LHCN-M2 (cell line): ENCODE results near the gene HSF5. TPM values are rescaled to one million over a fixed set of nuclear protein-coding genes. Genes with fewer than 3 reads are reported as not detected.

Experiments used
- DNase-seq: peaks from one replicate; pipeline ENCODE4 v3.0.0-alpha.2; 2012; ENCODE audit warnings: low read depth
- polyA plus RNA-seq: library from polyadenylated mRNA; unstranded; fragments of >200 nt; gene quantifications from one replicate; pipeline ENCODE4 v1.2.1, GENCODE V29; 2012; ENCODE audit warnings: missing spikeins
- total RNA-seq: library from RNA; depleted of rRNA; stranded (reverse); fragments of >200 nt; gene quantifications from 2 replicates; pipeline ENCODE4 v1.2.3, GENCODE V29; 2014; rRNA removed

HSF5 gene, protein sequence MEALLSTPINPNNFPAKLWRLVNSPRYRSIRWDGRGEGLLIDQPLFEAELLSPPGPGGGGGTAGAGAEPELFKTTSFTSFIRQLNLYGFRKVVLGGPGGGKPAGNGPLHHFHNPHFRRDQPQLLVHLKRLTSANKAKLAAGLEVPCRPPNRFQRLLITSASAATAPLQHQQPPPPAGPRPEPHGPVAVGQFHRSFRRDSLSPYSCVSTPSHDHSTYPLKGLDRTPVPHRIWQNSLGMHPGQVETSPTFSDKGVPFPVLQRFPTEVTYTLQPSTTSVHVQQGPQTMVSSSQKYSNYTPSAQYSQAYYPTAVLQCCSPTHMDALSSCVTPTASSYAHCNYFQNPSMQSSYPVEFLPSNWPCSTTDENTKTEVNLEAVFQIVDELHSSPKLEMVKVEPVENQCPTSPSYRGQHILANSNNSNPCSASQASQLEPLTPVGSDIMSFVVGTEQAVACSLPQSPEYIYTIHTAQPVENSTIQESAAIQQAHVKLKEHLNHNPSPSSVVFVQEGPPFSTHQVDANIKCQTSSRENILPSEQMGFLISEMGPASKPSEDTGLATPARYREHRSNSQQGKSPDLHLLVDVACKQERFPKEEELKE
- not detected in 2 replicates for total RNA-seq
- not detected for polyA plus RNA-seq

DNA sequence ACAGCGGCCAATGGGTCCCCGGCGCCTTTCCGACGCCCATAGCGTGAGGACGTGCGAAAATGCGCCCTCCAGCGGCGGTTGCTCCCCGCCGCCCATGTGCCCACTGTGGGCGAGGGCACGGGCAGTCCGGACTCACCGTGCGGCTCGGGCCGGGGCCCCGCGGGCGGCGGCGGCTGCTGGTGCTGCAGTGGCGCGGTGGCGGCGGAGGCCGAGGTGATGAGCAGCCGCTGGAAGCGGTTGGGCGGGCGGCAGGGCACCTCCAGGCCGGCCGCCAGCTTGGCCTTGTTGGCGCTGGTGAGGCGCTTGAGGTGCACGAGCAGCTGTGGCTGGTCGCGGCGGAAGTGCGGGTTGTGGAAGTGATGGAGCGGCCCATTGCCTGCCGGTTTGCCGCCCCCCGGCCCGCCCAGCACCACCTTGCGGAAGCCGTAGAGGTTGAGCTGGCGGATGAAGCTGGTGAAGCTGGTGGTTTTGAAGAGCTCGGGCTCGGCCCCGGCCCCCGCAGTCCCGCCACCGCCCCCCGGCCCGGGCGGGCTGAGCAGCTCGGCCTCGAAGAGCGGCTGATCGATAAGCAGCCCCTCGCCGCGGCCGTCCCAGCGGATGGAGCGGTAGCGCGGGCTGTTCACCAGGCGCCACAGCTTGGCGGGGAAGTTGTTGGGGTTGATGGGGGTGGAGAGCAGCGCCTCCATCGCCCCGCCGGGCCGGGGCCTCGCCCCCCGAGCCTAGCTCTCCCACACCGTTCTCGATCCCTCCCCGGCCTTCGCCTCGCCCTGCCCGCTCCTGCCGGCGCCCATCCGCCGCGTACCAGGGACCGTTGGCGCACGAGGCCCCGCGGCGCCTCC, at the start of gene HSF5:
Gene HSF5 (minus strand): TSS at position 820 of the 839 bp plus-strand sequence. CDS start 134 bp downstream, at position 686.
- no peak for DNase-seq

DNA sequence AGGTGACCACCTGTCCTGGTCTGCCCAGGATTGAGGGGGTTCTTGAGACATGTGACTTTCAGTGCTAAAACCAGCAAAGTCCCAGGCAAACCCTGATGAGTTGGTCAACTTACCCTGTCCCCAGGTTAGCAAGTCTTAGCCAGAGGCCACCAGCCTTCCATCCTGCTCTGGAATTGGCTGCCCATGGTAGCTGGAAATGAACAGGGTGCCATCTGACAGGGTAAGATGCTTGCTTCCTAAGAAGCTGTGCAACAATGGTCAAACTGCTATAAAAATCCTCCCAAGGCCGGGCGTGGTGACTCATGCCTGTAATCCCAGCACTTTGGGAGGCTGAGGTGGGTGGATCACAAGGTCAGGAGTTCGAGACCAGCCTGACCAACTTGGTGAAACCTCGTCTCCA, 49.1 kb upstream of the HSF5 start:
- no peak for DNase-seq

DNA sequence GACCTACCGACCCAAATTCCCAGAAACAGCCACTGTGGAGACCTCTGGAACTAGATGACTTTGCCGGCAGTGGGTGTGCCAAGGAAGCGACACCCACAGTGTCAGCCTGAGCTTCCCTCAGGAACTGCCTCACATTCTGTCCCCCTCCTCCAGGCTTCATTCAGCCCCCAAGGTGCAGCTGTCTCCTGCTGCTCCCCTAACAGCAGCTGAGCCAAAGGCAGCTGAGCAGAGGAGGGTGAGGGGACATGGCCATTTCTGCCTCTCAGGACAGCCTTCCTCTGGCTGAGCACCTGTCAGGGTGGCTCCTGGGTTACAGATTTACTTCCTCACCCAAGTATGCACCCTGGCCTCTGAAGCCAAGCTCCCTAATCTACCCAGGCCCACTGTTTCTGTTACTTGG, 48.3 kb upstream of the HSF5 start:
- peak; percentile 30 for DNase-seq

DNA sequence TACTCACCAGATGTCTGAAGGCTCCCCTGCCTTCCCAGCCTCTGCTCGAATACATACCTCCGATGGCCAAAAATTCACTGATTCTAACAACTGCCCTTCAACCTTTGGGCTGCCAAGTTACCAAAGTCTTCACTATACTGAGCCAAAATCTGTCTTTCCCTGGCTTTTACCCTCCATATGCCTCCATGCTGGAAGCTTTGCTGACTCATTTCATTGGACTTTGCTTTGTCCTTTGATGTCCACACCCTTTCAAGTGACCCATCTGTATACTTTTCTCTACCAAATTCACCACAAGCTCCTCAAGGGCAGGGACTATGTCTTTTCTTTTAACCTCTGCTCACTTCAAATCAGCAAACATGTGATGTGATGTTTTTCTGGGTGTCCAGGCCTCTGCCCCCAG, 47.2 kb upstream of the HSF5 start:
- DNase-seq, result peak; percentile 65

DNA sequence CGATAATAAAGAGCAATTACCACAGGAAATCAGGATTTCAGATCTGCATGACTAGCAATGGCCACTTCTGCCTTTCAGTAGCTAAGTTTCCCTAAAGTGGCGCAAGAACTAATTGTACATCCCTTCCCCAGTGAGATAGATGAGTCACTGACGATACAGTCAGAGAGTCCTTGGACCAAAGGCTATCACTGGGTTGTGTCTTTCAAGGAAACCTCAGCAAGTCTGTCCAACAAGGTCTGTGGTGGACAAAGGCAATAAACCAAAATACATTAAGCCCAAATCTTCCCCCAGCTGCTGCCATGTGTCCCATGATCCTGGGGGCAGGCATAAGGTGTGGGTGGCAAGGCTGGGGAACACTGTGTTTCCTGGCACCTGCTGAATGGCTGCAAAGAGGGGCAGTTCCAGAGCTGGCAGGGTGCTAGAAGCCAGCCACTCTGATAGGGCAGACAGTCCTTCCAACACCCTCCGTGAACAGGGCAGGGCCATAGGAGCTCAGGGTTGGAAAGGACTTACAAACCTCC, 46.8 kb upstream of the HSF5 start:
- DNase-seq, result peak; percentile 87

DNA sequence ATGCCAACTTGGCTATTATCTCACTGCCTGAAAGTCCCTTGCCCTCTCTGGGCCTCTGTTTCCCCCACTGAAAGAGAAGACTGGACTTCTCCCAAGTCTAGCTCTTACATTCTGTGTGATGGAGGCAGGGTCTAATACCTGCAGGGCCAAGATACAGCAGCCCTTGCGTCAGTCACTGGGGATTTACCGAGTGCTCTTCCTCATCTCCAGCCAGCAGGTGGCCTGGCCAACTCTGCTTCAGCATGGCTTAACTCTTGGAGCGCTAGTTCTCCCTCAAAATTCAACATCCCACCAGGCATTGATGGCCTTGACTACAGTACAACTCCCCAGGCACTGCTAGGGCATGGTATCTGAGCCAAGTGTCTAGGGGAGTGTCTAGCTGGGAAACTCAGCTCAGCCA, 46.1 kb upstream of the HSF5 start:
- DNase-seq, result no peak

DNA sequence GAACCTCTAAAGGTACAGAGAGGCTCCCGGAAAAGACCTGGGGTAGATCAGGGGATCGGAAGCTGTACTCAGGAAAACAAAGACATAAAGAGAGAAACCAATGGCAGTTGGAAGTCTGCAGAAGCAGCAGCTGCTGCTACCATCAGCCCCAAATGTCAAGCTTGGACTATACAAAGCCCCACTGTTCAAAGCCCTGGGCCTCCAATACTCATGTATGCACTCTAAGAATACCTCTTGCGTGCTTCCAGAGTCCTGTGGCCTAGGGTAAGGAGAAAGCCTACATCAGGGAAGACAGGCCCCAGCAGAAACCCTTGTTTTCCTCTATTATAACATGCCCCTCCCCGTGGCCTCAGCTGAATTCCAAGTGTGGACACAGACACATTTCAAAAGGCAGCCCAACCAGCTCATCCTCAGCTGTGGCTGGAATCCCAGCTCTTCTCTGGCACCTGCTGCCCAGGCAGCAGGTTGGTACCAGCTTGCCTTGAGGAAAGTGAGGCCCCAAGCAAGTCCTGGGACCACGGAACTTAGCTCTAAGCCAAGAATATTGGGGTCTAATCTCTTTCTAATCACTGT, 45.5 kb upstream of the HSF5 start:
- DNase-seq, result no peak

DNA sequence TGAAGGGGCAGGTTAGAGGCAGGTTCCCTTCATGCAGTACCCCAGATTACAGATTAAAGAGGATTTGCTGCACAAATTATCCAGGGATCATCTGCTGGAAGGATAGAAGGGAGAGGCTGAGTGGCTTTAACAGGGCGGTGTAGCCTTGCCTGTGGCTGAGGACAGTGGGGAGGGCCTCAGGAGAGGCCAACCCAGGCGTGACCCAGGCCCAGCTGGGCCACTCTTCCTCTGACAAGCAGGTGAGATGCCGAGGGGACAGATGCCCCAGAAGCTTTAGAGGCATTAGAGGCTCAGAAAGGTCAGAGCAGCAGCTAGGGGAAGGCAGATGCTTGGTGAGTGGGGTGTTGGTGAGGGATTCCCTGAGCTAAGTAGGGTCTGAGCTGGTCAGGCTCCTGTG, 44.3 kb upstream of the HSF5 start:
- no peak for DNase-seq

DNA sequence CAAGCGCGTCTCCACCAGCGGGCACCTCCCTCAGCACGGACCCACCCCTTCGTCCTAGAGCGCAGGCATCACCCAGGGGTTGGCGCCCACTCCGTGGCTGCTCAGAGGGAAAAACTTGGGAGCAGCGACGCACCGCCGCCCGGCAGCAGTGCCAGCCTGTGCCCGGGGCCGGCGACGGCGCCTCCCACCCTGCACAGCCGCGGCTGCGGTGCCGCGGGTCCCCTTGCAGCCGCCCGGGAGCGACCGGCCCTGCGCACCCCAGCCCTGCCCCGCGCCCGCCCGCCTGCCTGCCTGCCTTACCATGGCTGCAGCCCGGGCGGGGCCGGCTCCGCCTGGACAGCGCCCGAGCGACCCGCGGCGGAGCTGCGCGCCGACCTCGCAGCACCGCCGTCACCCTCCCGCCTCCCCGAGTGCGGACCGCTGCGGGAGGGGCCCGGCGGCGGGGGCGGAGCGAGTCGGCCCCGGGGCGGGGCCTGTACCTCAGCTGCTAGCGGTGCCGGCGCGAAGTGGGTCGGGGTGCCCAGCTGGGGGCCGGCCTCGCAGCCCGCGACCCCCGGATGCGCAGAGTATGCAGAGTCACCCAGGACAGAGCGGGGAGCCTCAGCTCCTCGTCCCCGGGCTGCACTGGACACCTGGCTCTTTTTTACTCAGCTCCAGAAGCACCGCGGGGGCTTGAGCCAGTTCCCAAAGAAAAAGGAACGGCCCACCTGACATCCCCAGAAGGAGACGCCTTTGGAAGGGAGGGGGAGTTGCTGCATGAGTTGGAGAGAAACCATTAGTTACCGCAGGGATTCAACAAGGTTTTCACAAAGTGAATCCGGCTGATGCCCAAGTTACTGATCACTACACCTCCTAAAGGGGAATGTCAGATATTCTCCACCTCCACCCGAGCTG, 43.7 kb upstream of the HSF5 start:
- no peak for DNase-seq

DNA sequence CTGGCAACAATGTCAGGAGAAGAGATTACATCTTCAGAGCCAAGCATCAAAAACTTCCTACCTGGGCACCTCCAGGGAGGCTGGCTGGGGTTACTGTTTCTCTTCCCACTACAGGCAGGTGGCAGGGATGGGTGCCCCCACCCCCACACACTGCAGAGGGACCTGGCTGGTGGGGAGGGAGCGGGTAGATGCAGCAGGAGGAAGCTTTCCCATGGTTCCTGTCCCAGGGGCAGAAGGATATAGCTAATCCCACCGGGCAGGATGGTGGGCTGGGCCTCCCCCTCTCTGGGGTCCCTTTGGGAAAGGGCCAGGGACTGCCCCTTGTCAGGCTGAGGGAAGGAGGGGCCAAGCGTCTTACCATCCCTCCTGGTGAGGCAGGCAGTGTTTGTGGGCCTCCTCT, 42.9 kb upstream of the HSF5 start:
- DNase-seq, result no peak

DNA sequence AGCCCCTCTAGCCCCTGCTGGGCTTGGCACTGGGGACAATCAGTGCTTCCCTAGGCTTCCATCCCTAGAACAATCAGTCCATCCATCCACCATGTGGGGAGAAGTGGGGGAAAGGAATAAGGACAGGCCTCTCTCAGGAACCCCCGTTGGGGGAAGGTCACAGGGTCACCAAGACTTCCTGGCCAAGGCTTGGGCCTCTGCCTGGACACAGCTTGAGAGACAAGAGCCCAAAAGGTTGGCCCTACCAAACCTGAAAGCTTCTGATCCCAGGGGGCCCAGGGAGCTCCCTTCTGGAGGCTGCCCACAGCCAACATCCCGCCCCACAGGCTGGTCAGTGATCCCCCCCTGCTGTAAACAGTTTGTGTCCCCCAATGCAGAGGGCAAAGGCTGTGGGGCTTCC, 42.4 kb upstream of the HSF5 start:
- DNase-seq, result no peak

DNA sequence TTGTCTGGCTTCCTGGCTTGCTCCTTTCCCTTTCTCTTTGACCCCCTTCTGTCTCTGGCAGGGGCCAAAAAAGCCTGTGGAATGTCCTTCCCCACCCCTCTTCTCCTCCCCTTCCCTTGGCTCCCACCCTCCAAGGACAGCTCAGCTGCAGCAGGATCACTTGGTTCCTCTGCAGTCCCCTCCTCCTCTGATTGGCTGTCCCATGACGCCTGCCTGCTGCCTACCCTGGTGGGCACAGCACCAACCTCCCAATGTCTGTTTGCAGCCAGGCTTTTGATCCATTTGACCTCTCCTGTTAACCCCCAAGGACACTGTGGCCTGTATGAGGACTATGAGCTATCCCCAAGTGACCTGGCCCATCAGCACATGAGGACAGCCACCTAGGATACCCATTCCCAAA, 41.1 kb upstream of the HSF5 start:
- no peak for DNase-seq

DNA sequence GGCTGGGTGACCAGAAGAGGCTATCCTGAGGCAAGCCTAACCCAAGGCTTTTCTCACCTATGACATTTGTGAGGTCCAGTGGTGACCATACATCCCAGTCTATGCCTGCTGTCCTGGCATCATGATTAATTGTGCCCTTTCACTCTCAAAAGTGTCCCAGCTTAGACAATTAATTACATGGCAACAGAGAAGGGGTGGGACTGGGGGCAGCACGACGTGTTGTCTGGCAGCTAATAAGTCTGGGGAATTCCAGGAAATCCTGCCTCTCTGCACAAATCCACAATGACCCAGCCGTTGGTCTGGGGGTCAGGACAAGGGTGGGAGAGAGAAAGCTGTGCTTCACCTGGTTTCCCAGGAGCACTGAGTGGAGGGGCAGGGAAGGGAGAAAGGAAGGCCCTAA, 40.2 kb upstream of the HSF5 start:
- DNase-seq, result no peak

DNA sequence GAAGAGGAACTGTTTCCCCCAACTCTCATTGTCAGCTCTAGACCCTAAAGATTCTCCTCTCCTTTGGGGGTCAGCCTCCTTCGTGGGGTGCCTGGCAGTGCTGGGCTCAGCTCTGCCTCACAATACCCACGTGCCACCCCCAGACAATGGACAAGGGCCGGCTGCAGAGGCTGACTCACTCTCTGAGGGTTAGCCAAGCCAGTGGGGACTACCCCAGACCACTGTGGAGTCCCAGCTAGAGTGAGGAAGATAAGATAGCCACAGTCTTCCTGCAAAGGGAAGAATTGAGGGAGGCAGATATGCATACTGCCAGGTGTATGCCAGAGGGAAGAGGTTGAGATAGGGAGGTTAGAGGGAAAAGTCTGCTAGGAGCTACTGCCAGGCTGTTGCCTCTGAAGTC, 39.7 kb upstream of the HSF5 start:
- no peak for DNase-seq

DNA sequence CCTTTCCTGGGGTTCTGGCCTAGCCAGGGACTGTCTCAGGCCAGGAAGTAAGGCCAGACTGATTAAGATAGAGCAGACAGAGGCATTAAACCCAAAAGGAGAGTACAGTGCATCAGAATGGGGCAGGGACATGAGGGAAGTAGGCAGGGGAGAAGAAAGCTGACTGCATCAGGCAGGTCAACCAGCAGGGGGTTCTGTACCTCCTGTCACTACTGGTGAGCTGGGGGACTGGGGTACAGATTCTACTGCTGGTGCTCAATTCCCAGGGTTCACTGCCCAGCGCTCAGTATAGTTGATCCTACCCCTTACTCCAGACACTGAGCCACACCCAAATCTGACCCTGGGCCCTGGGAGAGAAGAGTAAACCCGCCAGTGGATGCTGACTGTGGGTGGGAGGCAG, 39.1 kb upstream of the HSF5 start:
- DNase-seq, result no peak

DNA sequence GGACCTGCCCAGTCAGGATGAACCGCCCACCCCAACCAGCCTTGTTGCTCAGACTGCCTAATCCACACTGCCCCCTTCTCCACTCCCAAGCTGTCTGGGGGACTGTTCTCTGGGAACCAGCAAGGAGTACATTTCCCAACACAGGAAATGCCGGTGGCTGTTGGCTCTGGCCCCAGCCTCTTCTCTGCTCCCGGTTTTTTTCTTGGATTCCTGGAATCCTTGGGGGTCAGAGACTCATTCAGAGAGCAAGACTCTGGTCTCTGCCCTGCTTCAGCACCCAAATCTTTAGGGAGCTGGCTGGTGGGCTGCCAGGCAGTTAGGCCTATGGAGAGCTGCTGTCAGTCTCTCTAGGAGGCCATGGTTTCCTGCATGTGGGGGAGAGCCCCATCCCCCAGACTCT, 37.0 kb upstream of the HSF5 start:
- DNase-seq, result peak; percentile 61

DNA sequence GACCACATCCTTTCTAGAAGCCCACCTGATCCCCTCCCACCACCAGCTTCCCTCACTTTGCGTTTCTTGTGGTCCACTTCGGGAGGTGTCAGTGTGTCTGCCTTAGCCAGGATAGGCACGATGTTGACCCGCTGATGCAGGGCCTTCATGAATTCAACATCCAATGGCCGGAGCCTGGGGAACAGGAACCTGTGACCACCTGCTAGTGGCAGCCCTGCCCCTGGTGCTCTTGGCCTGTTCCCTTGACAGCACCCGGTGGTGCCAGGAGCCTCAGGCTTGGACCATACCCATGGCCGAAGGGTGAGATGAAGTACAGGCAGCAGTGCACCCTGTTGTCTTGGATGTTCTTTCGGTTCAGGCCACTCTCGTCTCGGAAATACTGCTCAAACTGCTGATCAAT, 33.5 kb upstream of the HSF5 start:
- no peak for DNase-seq

DNA sequence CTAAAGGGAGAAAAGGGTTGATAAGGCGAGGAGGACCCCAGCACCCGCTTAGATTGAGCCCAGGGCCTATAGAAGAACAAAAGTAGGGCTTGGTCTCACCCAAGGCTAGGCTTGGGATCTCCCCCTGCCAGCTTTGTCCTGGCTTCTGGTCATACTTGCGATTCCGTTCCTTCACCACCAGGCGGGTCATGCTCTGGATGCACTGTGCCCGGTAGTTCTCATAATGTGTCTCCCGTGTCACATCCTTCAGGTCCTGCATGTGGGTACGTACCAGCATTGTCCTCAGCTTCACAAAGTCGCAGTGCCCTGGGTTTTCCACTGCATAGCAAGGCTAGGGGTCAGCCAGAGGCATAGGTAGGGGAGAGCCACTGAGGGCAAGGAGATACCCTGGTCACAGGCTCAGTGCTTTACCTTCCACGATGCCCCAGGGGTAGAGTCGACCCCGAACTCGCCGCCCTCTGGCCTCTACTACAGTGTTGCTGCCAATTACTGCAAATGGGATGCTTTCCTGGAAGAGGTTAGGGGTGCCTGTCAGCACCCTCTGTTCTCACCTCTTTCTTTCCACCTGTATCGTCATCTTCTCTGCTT, 32.7 kb upstream of the HSF5 start:
- no peak for DNase-seq

DNA sequence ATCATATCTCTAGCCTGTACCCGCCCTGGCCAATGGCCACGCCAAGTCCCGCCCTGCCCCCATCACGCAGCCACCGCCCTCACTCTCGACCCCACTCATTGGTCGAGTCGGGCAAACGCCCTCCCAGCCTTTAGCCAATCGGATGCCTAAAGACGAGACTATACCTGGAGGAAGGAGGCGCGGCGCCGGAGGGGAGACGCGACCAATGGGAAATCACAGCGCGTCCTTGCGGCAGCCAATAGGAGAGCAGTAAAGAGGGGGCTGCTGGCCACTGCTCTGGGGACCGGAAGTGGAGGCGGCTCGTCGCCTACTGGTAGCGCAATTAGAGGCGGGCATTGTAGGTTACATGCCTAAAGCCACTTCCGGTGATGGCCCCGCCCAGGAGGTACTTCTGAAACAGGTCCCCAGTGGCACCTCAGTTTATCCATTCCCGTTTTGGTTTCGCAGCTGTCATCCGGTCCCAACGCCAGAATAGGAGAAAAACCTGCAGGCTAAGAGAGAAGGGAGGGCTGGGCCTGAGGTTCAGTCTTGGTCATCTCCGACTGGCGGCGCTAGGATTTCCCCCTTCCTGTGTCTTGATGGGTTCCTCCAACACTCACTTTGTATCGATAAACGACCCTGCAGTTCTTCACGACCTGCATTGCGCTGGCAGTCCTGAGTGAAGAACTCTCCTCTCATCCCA, 29.9 kb upstream of the HSF5 start:
- DNase-seq, result peak; percentile 100

DNA sequence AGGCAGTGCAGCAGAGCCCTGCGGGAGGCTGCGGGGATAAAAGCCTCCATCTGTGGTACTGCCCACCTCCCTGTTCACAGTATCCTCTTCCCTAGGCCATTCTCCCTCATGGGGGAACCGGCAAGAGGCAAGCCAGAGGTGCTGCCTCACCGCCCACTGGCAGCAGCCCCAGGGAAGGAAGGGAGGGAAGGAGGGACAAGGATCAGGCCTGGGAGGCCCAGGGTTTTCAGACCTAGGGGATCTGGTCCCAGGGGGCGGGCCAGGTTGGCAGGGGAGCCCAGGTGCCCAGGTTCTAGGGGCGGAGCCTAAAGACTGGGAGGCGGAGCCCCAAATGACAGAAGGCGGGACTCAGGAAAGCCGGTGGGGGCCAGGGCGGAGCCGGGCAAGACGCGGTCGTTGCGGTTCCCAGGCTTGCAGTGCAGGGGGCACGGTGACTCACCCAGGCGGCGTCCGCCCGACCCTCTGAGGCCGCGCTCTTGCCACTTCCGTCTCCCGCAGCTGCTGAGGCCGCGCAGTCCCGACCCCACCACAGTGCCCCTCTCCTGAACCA, 29.2 kb upstream of the HSF5 start:
- DNase-seq, result no peak
